HG02973 (cell line): Measurements from ENCODE around the gene C4orf54.

ENCODE experiments used
- ATAC-seq: cut with Tn5 transposase; IDR thresholded peaks from one replicate; pipeline ENCODE4 v1.9.1; 2021; ENCODE audit warnings: moderate library complexity; ENCODE audit not compliant: unreplicated experiment

The C4orf54 gene

DNA sequence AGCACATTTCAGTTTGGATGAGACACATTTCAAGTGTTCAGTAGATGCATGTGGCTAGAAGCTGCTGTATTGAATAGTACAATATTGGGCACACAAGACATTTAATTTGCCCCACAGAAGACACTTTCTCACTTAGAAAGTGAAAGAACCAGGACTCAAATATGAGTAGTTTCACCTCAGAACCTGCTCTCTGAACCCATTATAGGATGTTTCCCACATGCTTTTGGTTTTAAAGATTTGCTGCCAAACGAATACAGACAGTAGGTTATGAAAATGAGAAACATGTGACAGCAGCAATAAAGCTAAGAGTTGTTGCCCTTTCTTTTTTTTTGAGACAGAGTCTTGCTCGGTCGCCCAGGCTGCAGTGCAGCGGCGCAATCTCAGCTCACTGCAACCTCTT, 32.3 kb downstream of the C4orf54 start:
- no peak for ATAC-seq

- peak; percentile 43 for ATAC-seq
These were observed 33.4 kb downstream of the C4orf54 start for GRCh38 chr4:99624141-99624719.

- ATAC-seq = no peak
These were observed 35.3 kb downstream of the C4orf54 start for GRCh38 chr4:99622341-99622740.

GRCh38 chr4:99617374-99617773, 40.3 kb downstream of the C4orf54 start:
- no peak for ATAC-seq

DNA sequence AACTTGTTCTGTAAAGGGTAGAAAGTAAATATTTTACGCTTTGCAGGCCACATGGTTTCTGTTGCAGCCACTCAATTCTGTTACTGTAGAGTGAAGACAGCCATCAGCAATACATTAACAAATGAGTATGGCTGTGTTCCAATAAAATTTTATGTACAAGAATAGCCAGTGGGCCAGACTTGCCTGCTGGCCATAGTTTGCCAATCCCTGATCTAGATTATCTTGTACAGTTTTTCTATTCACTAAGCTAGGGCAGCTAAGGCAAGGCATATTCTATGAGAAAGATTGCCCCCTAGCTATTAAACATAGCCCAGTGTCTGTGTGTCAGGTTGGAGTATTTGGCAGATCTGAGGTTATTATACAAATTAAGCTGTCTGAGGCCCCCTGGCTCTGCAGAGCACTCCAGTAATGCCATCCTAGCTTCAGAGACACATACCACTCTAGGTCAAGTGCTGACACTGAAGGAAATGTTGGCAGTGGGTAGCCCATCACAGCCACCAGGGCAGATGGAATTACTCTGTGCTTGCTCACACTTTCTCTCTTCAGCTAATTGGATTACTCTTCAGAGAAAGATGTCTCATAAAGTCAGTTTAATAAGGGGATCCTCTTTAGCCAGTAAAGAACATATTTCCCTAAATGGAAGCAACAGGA, 42.3 kb downstream of the C4orf54 start:
- no peak for ATAC-seq

- no peak for ATAC-seq
These were observed 43.1 kb downstream of the C4orf54 start for GRCh38 chr4:99614491-99614890.

GRCh38 chr4:99612704-99613103, 44.9 kb downstream of the C4orf54 start:
- no peak for ATAC-seq

GRCh38 chr4:99612281-99612680, 45.3 kb downstream of the C4orf54 start:
- no peak for ATAC-seq

GRCh38 chr4:99610605-99611175, 46.9 kb downstream of the C4orf54 start:
- no peak for ATAC-seq

- no peak for ATAC-seq
These were observed 49.2 kb downstream of the C4orf54 start for GRCh38 chr4:99608417-99608816.
